Measurements from ENCODE around the gene HYAL2. TPM values are rescaled to one million over a fixed set of nuclear protein-coding genes. Genes with fewer than 3 reads are reported as not detected.
A peak's percentile ranks its signal among the peaks of the same experiment; 100 is the strongest.

The HYAL2 gene
- total and polyA plus RNA-seq, 2 donors from 2014 or later: 93.2 to 142 TPM

GRCh38 chr3:50327943-50328691 is 5.6 kb upstream of the HYAL2 start, which contains the start of gene TUSC2:
Gene TUSC2 (minus strand): TSS chr3:50328223. CDS start chr3:50328099, 124 bp downstream.
- Histone ChIP-seq H3K4me3 (ENCODE audit: low read length in 3 of 3) (peak within 1 kb of the TSS; percentile 68 to 89 (median 70)), H3K4me1 (ENCODE audit: control insufficient read depth in 2 of 3, insufficient read depth in 2 of 3, low read depth in 1 of 3, low read length in 3 of 3) (peaks cover 0 to 22% (median 12%) of the 10 kb centered on the region in 3 donors), H3K9me3 (ENCODE audit: control insufficient read depth in 2 of 3, insufficient read depth in 1 of 3, low read length in 3 of 3) (no peaks in the 10 kb centered on the region), H3K27me3 (ENCODE audit: control insufficient read depth, insufficient read depth, low read length) (no peaks in the 10 kb centered on the region), H3K27ac (ENCODE audit: low read depth in 2 of 2, low read length in 2 of 2) (peak within 1 kb of the TSS; percentile 77 to 87), H3K36me3 (ENCODE audit: control insufficient read depth in 2 of 3, insufficient read depth in 3 of 3, low read length in 3 of 3) (peaks cover 4 to 41% (median 23%) of the 10 kb centered on the region in 3 donors), H3K9ac (ENCODE audit: low read length in 3 of 3) (peak within 1 kb of the TSS; percentile 44 to 90 (median 84))
- intact Hi-C loops (cut with DNase I): no loop called here
- FAIRE-seq (peak; percentile 52), DNase-seq (peak; percentile 97 to 99 (median 98))
- TF ChIP-seq CTCF (IDR thresholded peaks at IDR 0.05; ENCODE audit: borderline replicate concordance, extremely low read depth, insufficient read depth): no peak

GRCh38 chr3:50327129-50327528 is 4.6 kb upstream of the HYAL2 start:
- no peak for DNase-seq
- Histone ChIP-seq H3K27ac (ENCODE audit: low read depth in 2 of 2, low read length in 2 of 2) (no peak overlapping the region), H3K4me3 (ENCODE audit: low read length in 3 of 3) (peak overlapping the region; percentile 68 to 89 (median 70)), H3K36me3 (ENCODE audit: control insufficient read depth in 2 of 3, insufficient read depth in 3 of 3, low read length in 3 of 3) (peaks cover 4 to 40% (median 23%) of the 10 kb centered on the region in 3 donors), H3K9ac (ENCODE audit: low read length in 3 of 3) (peak overlapping the region in 2 of 3 donors; percentile 44 to 90), H3K4me1 (ENCODE audit: control insufficient read depth in 2 of 3, insufficient read depth in 2 of 3, low read depth in 1 of 3, low read length in 3 of 3) (peaks cover 0 to 27% (median 12%) of the 10 kb centered on the region in 3 donors), H3K27me3 (ENCODE audit: control insufficient read depth, insufficient read depth, low read length) (no peaks in the 10 kb centered on the region), H3K9me3 (ENCODE audit: control insufficient read depth in 2 of 3, insufficient read depth in 1 of 3, low read length in 3 of 3) (no peaks in the 10 kb centered on the region)
- TF ChIP-seq CTCF (IDR thresholded peaks at IDR 0.05; ENCODE audit: borderline replicate concordance, extremely low read depth, insufficient read depth): no peak
- no peak for FAIRE-seq
- intact Hi-C loops (cut with DNase I): no loop called here

- TF ChIP-seq CTCF (IDR thresholded peaks at IDR 0.05; ENCODE audit: borderline replicate concordance, extremely low read depth, insufficient read depth): no peak
- Histone ChIP-seq H3K4me3 (ENCODE audit: low read length in 3 of 3) (no peak overlapping the region), H3K9ac (ENCODE audit: low read length in 3 of 3) (no peak overlapping the region), H3K27ac (ENCODE audit: low read depth in 2 of 2, low read length in 2 of 2) (no peak overlapping the region), H3K4me1 (ENCODE audit: control insufficient read depth in 2 of 3, insufficient read depth in 2 of 3, low read depth in 1 of 3, low read length in 3 of 3) (peaks cover 0 to 28% (median 12%) of the 10 kb centered on the region in 3 donors), H3K36me3 (ENCODE audit: control insufficient read depth in 2 of 3, insufficient read depth in 3 of 3, low read length in 3 of 3) (peaks cover 4 to 31% (median 15%) of the 10 kb centered on the region in 3 donors), H3K9me3 (ENCODE audit: control insufficient read depth in 2 of 3, insufficient read depth in 1 of 3, low read length in 3 of 3) (no peaks in the 10 kb centered on the region), H3K27me3 (ENCODE audit: control insufficient read depth, insufficient read depth, low read length) (no peaks in the 10 kb centered on the region)
- FAIRE-seq (no peak), DNase-seq (no peak)
- intact Hi-C loops (cut with DNase I): no loop called here
Observed at GRCh38 chr3:50326182-50326541, 3.6 kb upstream of the HYAL2 start.
